NCI-H187 treated with DMSO at 0.1 percent for 48 hours (cell line): ENCODE data around the gene FAHD2B.
"Not testable (repeated sequence)": the region's sequence is repeated elsewhere in the genome, so short reads cannot be mapped to it uniquely, and the experiment has no call there.

Experiments used
- DNase-seq: peaks from one replicate; lab custom pipeline; 2025; lab: John Stamatoyannopoulos, UW

The FAHD2B gene

GRCh38 chr2:97068074-97068473, 26.6 kb downstream of the FAHD2B start:
- DNase-seq: no peak

- DNase-seq: no peak
Observed at GRCh38 chr2:97067279-97068004, 27.2 kb downstream of the FAHD2B start.

- not testable (repeated sequence) for DNase-seq
Observed at GRCh38 chr2:97066030-97066429, 28.7 kb downstream of the FAHD2B start.

- DNase-seq: not testable (repeated sequence)
Observed at GRCh38 chr2:97062020-97062419, 32.7 kb downstream of the FAHD2B start.

GRCh38 chr2:97059782-97060181, 34.9 kb downstream of the FAHD2B start:
- not testable (repeated sequence) for DNase-seq

- DNase-seq: not testable (repeated sequence)
Observed at GRCh38 chr2:97056150-97056549, 38.5 kb downstream of the FAHD2B start.

- DNase-seq: not testable (repeated sequence)
Observed at GRCh38 chr2:97050032-97050431, 44.6 kb downstream of the FAHD2B start.

- DNase-seq: not testable (repeated sequence)
Observed at GRCh38 chr2:97048448-97048847, 46.2 kb downstream of the FAHD2B start.

GRCh38 chr2:97046676-97047075, 48.0 kb downstream of the FAHD2B start:
- DNase-seq: not testable (repeated sequence)

- DNase-seq: not testable (repeated sequence)
Observed at GRCh38 chr2:97045895-97046499, 48.7 kb downstream of the FAHD2B start.
